K562 (cell line): ENCODE results near the gene ICE2. TPM values are rescaled to one million over a fixed set of nuclear protein-coding genes. Genes with fewer than 3 reads are reported as not detected.
A peak's percentile ranks its signal among the peaks of the same experiment; 100 is the strongest.

Experiments
- ARID1B ChIP-seq: fragments of 450-650 bp; IDR thresholded peaks from 2 replicates; pipeline ENCODE4 v1.6.1; 2016; ENCODE audit warnings: antibody characterized with exemption, mild to moderate bottlenecking, inconsistent platforms
- ARID3A ChIP-seq: IDR thresholded peaks from 2 replicates; pipeline ENCODE4 v1.6.1; 2012; ENCODE audit warnings: low read depth, low read length, improper control_type of control experiment, borderline replicate concordance
- ATF3 ChIP-seq, 2 experiments: fragments of 450-650 bp in 1 of 2; sonication (generic) in 1 of 2; formaldehyde crosslinking in 1 of 2; IDR thresholded peaks in 1 of 2; conservative IDR thresholded peaks in 1 of 2; 2 replicates each; pipeline versions ENCODE4 v1.6.1 to v1.8.1; 2016 to 2023; ENCODE audit warnings: mild to moderate bottlenecking in 2 of 2, moderate library complexity in 2 of 2, inconsistent platforms in 1 of 2, missing genetic modification reagents in 1 of 2
- EWSR1 ChIP-seq: fragments of 450-650 bp; IDR thresholded peaks from 2 replicates; pipeline ENCODE4 v1.6.1; 2018; ENCODE audit warnings: borderline replicate concordance, mild to moderate bottlenecking, low read depth, moderate library complexity; ENCODE audit not compliant: partially characterized antibody
- HBP1 ChIP-seq: fragments of 450-650 bp; formaldehyde crosslinking; IDR thresholded peaks from 2 replicates; pipeline ENCODE4 v1.4.0; 2022; ENCODE audit warnings: missing genetic modification characterization
- HOMEZ ChIP-seq: fragments of 250-450 bp; sonication (Bioruptor Pico); IDR thresholded peaks from 2 replicates; pipeline ENCODE4 v1.4.0; 2020; ENCODE audit warnings: mild to moderate bottlenecking, moderate library complexity
- MCM7 ChIP-seq, 2 experiments: fragments of 450-650 bp; IDR thresholded peaks; 2 replicates each; pipeline ENCODE4 v1.6.1; 2016 to 2018
- NR4A1 ChIP-seq, 2 experiments: fragments of 250-450 bp in 1 of 2; fragments of 450-650 bp in 1 of 2; sonication (Bioruptor Pico) in 1 of 2; IDR thresholded peaks; 2 replicates each; pipeline versions ENCODE4 v1.4.0 to v1.6.1; 2016 to 2020; ENCODE audit warnings: mild to moderate bottlenecking in 2 of 2, missing compliant biosample characterization in 1 of 2, missing genetic modification characterization in 1 of 2, moderate library complexity in 1 of 2
- POLR2AphosphoS5 ChIP-seq: IDR thresholded peaks from 2 replicates; pipeline ENCODE4 v1.6.1; 2011; ENCODE audit warnings: mild to moderate bottlenecking, low read depth, low read length, moderate library complexity; ENCODE audit not compliant: control insufficient read depth, insufficient read depth
- POLR3A ChIP-seq: IDR thresholded peaks from 2 replicates; pipeline ENCODE4 v1.6.1; 2011; ENCODE audit warnings: borderline replicate concordance, mild to moderate bottlenecking, moderate library complexity; ENCODE audit not compliant: insufficient read length, insufficient read depth; ENCODE audit errors: extremely low read depth
- RUNX1 ChIP-seq: sonication (generic); IDR thresholded peaks from 2 replicates; pipeline ENCODE4 v1.6.1; 2016; ENCODE audit warnings: antibody characterized with exemption, low read depth
- TFAP4 ChIP-seq: sonication (generic); formaldehyde crosslinking; IDR thresholded peaks from 2 replicates; pipeline ENCODE4 v1.8.0; 2022; ENCODE audit warnings: missing genetic modification reagents, mild to moderate bottlenecking, moderate library complexity, borderline replicate concordance
- ZNF592 ChIP-seq: fragments of 450-650 bp; IDR thresholded peaks from 2 replicates; pipeline ENCODE4 v1.6.1; 2017; ENCODE audit warnings: antibody characterized with exemption, mild to moderate bottlenecking
- polyA plus RNA-seq, 8 experiments: library from polyadenylated mRNA; depleted of rRNA in 4 of 8; stranded (reverse) in 5 of 8; unstranded in 3 of 8; fragments of >200 nt; fragmentation: Nextera tagmentation in 2 of 8; fragmentation: Illumina TruSeq in 1 of 8; extraction: Ambion mirVana in 2 of 8; extraction: Trizol in 1 of 8; gene quantifications; 2 replicates each; pipeline versions ENCODE4 v1.2.1 to v1.2.3, GENCODE V29; 2011 to 2014; ENCODE audit warnings: inconsistent platforms in 1 of 8, missing spikeins in 1 of 8
- total RNA-seq, 7 experiments: library from RNA; depleted of rRNA in 6 of 7; stranded (reverse); fragments of >200 nt in 6 of 7; fragmentation: Illumina TruSeq in 2 of 7; extraction: Trizol in 2 of 7; gene quantifications; 2 replicates each; pipeline versions ENCODE4 v1.2.1 to v1.2.3, GENCODE V29; 2011 to 2021; ENCODE audit warnings: low replicate concordance in 1 of 7

Gene ICE2
- total and polyA plus RNA-seq, 9 of the 15 experiments (the other 6 are each of a cell fraction or from before 2014, with no cell fraction given): 21.8 to 87.9 (median 58.1) TPM

- peak; percentile 95 for TF ChIP-seq TFAP4 (CRISPR knock-in tag)
- TF ChIP-seq HBP1 (CRISPR knock-in tag): no peak
- TF ChIP-seq ZNF592: peak; percentile 76
- TF ChIP-seq RUNX1: no peak; the same call in 1 of the 2 replicates
- TF ChIP-seq ARID3A: no peak
- no peak for TF ChIP-seq EWSR1
- TF ChIP-seq POLR3A: no peak
- TF ChIP-seq ATF3 (IDR thresholded peaks at IDR 0.05): peak; percentile 59; the same call in 1 of the 2 replicates
- no peak; the same call in 1 of the 2 replicates for TF ChIP-seq ATF3 (CRISPR knock-in tag; conservative IDR thresholded peaks at IDR 0.05)
- TF ChIP-seq HOMEZ (CRISPR knock-in tag): no peak
- no peak for TF ChIP-seq MCM7 (IDR thresholded peaks at IDR 0.05)
- TF ChIP-seq POLR2AphosphoS5: peak; percentile 43; the same call in 1 of the 2 replicates
- TF ChIP-seq NR4A1 (CRISPR knock-in tag; IDR thresholded peaks at IDR 0.05): no peak
- peak; percentile 73 for TF ChIP-seq NR4A1 (tag; IDR thresholded peaks at IDR 0.05)
- peak; percentile 73 for TF ChIP-seq ARID1B
These were observed 81.8 kb downstream of the ICE2 start (continued) for GRCh38 chr15:60396958-60397771.
